GM19438 (cell line): ENCODE results near the gene ABCA10.

Source experiments
- ATAC-seq: cut with Tn5 transposase; IDR thresholded peaks from one replicate; pipeline ENCODE4 v1.9.1; 2021; ENCODE audit warnings: low read depth; ENCODE audit not compliant: unreplicated experiment

Gene ABCA10

DNA sequence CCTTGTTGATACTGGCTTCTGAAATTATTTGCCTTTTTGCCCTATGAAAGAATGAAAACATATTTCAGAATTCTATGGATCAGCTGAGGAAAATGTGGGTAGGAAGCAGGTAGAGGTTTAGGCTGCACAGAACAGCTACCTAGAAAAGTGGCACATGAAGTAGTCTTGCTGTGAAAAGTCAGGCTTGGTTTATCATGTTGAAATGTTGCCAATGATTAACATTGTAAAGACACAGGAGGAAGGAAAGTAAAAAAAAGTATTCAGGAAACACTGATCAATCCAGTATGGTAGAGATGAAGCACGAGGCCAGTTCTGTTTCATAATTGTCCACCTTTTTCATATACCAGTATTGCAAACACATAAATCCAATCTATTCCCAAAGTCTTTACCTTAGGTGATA, 116.8 kb downstream of the ABCA10 start:
- no peak for ATAC-seq

DNA sequence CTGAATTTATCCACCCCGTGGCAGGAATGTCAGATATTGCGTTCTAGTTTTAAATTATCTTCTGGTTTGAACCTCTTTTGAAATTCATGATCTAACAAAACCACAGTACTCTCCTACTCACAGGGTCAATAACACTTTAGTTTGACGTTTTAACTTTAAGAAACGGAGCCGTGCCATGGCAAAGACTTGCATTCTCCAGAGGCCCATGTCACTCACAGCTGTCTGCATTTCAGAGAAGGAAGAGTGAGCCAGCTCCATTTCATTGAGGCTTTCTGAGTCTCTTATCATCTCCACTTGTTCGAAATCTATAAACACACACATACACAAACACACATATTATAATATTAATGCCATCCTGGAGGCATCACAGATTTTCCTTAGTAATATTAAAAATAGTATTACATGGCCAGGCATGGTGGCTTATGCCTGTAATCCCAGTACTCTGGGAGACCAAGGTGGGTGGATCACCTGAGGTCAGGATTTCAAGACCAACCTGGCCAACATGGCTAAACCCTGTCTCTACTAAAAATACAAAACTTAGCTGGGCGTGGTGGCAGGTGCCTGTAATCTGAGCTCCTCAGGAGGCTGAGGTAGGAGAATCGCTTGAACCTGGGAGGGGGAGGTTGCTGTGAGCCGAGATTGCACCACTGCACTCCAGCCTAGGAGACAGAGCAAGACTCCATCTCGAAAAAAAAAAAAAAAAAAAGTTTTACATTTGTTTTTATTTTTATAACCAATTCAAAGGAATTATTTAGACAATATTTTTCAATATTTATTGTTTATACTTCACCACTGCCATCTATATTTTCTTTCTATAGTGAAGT, 122.5 kb downstream of the ABCA10 start:
- ATAC-seq: no peak

DNA sequence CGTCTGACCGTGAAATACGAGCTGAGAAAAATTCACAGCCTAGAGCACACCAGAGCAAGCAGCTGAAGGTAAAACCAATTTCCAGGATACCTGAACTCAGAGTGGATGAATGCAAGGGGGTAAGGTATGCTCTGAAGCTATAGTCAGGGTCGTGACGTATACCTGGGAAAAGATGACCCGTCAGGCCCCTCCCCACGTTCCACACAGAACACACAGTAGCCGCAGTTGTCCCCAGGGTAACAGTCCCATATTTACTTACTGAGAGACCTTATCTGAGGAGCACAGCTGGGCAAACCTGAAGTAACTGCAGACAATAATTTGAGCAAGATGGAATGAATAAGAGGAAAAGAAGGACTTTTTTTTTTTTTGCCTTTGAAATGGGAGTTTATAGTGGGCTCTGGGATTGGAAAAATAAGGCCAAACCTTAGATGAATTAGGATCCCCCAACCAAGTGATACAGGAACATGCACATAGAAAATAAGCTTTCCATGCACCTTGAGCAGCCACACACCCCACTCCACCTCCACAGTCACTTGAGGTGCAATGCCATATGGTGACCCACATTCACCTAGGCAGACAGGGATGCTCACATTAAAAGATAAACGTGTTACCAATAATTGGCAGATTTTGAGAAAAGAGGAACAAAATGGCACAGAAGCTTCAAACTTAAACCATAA, 124.9 kb downstream of the ABCA10 start:
- ATAC-seq: no peak

DNA sequence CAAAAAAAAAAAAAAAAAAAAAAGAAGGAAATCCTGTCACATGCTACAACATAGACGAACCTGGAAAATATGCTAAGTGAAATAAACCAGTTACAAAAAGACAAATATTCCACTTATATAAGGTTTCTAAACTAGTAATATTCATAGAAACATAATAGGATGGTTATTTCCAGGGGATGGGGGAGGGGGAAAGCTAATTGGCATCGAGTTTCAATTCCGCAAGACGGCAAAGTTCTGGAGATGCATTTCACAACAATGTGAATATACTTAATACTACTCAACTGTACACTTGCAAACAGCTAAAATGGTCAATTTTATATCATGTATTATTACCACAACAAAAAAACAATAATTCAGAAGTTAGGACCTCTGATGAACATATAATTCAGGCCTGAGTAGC, 130.0 kb downstream of the ABCA10 start:
- no peak for ATAC-seq
